ENCODE data around the gene STX7.

Gene STX7

DNA sequence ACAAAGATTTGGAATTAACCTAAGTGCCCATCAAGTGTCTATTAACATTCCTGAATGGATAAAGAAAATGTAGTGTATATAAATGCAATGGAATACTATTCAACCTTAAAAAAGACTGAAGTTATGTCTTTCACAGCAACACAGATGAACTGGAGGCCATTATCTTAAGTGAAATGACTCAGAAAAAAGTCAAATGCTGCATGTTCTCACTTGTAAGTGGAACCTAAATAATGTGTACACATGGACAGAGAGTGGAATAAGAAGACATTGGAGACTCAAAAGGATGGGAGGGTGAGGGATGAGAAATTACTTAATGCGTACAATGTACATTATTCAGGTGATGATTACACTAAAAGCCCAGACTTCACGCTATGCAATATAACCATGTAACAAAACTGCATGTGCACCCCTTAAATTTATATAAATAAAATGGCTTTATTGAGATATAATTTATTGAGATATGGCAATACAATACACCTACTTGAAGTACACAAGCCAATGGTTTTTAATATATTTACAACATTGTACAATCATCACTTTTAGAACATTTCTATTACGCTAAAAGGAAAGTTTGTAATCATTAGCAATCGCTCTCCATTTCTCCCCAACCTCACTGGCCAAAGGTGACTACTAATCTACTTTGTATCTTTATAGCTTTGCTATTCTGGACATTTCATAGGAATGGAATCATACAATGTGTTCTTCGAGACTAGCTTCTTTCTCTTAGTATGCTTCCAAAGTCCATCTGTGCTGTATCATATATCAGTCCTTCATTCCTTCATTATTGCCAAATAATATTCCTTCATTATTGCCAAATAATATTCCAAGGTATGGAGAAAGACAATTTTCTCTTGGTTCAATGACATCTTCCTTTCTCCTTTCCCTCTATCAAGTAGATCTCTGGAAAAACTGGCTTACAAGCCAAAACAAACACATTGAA is 5.8 kb downstream of the STX7 start:
- DNase-seq: no peak

DNA sequence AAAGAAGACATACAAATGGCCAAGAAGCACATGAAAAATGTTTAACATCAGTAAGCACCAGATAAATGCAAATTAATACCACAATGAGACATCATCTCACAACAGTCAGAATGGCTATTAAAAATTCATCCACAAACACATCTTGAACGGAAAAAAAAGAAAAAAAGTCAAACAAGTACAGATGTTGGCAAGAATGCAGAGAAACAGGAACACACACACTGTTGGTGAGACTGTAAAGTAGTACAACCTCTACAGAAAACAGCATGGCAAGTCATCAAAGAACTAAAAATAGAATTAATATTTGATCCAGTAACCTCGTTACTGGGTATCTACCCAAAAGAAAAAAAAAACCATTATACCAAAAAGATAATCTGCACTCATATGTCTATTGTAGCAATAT is 6.5 kb downstream of the STX7 start:
- DNase-seq: no peak

DNA sequence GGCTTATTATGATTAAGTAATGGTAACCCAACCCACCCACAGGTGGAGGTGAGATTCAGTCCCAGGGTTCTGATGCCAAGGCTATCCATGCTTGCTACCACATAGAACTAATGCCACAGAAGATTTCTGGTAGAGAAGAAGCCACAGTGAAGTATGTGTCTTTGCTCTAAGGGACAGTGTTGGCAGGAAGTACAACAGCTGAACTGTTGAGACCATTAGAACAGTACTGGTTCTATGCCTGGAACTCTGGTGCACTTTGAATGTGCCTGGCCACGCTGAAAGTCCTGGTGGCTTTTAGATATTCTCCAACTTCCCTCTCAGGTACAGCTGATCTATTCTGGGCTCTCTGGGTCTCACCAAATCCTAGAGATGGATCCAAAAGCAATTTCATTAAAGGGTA is 7.8 kb downstream of the STX7 start:
- no peak for DNase-seq

DNA sequence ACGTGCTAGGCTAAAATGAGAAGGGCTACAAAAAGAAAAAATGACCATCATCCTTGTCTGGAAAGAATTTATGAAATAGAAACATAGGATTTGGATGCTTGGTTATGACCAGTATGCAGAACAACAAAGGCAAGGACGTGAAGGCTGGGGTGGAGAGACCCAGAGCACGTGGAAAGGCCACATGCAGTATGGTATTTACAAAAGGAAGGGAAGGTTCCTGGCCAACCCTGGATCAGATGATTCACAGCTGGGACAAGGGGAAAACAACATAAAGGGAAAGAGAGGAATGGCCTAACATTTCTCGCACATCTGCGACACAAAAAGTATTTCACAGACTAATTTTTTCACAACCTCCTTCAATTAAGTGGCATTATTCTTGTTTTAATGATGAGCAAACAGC is 8.2 kb downstream of the STX7 start:
- no peak for DNase-seq

DNA sequence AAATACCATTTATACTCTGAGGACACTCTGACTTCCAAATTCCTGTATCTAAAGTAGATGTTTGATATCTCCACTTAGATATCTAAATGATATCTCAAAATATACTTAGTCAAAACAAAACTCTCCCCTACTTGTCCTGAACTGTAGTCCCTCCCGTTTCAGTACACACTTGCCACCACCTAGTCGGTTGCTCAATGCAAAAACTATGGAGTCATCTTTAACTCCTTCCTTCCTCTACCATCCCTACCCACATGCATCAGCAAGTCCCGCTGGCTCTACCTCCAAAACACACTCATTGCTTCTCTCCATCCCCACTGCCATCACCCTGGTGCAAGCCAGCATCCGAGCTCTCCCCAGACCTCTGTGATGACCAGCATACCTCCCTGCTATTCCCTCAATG is 13.2 kb downstream of the STX7 start:
- DNase-seq: no peak

DNA sequence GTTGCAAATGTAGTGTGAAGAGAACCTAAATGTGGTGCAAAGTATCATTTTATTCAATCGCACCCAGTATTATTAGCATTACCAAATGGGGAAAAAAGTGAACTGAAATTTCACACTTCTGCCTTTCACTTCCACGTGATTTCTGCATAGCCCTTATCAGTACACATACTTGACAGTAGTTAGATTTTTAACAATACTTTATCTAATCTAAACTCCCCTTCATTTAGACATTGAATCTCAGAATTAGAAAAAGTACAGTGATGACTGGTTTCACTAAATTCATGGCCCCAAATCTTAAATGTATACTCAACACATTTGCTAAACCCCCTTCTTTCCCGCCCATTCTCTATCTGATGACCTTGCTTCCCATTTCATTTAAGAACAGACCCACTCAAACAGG is 14.3 kb downstream of the STX7 start:
- DNase-seq: no peak

DNA sequence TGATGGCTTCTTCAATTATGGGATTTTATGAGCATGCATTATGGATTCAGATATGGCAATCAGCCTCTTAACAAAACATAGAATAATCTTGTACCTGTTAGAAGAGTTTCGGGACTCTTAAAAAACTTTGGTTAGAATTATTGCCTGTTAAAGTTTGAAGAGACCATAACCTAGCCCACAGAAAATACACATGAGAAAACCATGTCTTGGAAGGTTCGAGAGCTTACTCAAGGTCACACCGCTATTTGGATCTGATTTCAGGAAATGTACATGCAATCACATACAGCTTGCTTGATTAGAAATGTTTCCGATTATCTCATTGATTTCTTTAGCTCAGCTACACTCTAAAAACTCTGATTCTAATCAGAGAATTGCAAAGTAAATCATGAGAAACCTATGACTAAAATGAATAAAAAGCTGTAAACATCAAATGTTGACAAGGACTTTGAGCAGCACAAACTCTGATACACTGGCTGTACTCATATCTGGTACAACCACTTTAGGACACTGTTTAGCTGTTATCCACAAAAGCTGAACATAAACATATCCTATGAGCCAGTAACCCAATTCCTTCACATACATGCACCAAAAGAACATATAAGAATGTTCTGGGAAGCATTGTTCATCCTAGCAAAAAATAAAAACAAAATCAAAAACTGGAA is 16.3 kb downstream of the STX7 start:
- no peak for DNase-seq

DNA sequence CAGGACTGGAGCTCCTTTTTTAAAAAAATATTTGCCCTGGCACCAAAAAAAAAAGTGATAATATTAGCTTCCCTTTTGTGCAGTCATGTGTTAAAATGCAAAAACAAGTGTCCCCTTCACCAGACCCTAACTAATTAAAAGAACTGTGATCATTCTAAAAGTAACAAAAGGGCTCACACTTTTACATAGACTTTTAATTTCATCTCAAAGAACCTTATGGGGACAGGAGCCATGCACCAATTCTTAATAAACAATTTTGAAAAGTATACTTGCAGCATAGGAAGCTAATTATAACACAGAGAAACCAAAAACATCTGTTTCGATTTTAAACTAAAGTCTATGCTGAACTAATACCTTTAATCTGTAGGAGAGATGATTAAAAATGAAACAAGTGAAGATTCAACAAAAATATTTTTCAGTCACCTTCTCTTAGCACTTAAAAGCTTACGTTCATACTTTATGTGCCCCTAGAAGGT is 17.3 kb downstream of the STX7 start:
- no peak for DNase-seq

DNA sequence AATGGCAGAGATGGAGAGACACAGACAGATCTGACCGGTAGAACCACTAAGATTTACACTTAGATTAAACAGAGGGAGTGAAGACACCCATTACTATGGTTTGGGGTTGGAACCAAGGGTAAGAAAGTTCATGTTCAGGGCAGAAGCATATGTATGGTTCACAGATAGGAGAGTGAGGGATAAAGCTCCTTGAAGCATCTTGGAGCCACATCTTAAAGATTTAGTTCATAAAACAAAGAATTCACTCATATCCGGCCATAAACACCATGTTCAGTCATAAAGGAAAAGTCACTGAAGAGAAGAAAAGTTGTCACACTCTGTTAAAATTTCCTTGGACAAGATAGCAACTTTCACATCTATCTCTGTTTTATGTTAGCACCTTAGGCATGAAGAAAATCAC is 18.0 kb downstream of the STX7 start:
- no peak for DNase-seq

DNA sequence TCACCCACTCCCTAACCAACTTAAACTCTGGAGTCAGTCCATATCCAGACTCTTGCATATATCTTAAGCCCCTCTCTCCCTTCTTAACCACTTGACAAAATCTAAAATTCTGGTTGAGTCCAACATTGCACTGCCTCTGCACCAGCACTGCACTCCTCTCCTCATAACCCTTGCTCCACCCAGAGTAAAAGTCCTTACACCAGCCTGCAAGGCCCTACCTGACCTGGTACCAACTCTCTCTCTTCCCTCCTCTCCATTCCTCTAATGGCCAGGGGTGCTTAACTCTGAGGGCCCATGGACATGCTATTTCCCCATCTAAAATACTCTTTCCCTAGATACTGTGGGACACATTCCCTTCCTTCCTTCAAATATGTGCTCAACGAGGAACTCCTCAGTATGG is 21.0 kb downstream of the STX7 start:
- DNase-seq: no peak

DNA sequence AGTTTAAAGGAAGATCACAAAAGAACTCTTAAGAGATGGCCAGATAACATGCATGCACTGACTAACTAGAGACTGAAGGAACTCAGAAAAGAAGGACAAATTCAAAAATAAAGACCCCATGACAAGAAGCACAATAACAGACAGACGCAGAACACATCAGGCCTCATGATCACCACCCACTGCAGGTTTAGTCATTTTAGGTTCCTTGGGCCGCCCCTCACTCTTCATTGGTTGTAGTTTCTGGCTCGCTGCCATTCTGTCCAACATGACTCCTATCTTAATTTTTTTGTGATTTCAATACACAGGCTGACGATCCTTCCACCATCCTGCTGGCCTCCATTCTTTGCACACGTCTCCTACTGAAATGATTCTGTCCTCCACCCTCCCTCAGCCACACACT is 21.6 kb downstream of the STX7 start:
- DNase-seq: no peak

DNA sequence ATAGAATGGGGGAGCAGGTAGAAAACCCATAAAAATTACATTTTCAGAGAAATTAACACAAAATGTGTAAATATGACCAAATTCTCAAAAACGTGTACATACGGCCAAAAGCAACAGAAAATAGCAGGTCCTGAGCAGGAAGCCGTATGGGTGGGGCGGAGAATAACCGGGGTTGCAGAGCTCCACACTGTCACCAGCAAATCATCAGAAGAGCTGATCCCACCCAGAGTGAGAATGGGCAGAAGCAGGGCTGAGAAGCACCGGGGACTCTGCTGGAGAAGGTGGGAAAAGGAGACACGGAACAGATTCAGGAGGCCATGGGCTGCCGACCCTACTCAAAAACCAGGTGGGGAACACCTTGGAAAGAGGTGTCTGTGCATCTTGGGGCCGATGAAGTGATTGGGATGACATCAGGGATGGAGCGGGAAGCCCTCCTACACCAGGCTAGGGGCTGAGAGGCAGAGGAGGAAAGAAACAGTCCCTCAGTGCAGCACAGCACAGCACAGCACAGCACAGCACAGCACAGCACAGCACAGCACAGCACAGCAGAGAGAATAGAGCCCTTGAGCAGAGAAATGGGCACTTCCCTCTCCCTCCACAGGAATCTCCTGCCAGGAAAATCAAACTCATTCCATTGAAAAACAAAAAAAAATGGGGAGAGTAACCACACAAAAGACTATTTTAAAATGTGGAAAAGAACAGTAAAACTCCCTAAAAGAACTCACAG is 22.3 kb downstream of the STX7 start:
- no peak for DNase-seq

DNA sequence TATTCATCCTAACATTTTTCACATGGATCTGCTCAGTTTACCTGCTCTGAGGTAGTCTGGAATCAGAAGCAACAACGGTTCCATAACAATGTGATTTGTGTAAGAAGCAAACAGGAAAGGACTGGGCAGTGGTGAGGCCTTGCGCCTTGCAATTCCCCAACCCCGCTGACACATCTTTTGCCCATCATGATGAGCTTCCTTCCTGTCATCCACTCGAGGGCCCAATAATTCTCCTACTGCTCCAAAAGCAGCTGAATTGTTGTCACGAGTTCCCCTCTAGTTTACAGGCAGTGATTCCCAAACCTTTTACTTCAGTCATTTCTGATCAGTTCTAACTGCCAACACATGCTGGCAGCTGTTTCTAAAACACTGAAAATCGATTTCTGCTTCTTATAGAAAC is 22.9 kb downstream of the STX7 start:
- DNase-seq: no peak

DNA sequence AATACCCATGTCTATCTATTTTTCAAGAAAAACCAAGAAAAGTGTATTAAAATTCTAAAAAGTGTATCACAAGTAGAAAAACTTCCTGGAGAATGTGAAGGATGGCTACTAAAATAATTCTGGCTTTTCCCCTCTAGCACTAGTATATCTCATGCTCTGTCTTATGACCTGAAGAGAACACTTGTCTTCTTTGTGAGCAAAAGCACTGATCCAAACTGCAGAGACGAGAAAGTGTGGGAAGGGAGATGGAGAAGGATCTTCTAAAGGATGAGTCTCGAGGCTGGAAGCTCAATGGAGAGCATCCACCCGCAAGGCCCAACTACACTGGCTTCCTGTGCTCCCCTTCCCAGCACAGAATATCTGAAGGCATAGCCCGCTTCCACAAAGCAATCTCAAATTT is 23.5 kb downstream of the STX7 start:
- no peak for DNase-seq

DNA sequence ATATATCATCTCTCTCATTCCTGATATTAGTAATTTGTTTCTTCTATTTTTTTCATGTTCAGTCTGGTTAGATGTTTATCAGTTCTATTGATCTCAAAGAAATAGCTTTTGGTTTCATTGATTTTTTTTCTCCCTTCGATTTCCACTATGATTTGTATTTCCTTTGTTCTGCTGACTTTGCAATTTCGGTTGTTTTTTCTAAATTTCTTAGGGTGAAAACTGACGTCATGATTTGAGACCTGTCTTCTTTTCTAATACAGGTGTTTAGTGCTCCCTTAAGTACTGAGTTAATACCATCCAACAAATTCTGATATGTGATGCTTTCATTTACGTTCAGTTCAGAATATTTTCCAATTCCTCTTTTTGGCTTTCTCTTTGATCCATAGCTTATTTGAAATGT is 25.2 kb downstream of the STX7 start:
- no peak for DNase-seq

DNA sequence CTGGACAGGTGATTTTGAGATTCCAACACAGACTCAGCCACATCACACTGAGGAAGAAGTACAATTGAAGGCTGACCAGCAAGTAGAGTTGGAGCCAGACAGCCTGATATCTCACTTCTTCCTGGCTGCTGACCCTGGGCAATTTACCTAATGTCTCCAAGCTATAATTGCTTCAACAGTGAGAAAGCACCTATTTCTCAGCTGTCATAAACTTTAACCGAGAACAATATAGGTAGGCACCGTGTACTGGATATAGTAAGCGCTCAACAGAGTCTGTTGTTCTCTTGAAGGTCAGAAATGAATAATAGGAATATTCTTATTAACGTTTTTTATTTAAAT is 28.3 kb downstream of the STX7 start:
- no peak for DNase-seq

DNA sequence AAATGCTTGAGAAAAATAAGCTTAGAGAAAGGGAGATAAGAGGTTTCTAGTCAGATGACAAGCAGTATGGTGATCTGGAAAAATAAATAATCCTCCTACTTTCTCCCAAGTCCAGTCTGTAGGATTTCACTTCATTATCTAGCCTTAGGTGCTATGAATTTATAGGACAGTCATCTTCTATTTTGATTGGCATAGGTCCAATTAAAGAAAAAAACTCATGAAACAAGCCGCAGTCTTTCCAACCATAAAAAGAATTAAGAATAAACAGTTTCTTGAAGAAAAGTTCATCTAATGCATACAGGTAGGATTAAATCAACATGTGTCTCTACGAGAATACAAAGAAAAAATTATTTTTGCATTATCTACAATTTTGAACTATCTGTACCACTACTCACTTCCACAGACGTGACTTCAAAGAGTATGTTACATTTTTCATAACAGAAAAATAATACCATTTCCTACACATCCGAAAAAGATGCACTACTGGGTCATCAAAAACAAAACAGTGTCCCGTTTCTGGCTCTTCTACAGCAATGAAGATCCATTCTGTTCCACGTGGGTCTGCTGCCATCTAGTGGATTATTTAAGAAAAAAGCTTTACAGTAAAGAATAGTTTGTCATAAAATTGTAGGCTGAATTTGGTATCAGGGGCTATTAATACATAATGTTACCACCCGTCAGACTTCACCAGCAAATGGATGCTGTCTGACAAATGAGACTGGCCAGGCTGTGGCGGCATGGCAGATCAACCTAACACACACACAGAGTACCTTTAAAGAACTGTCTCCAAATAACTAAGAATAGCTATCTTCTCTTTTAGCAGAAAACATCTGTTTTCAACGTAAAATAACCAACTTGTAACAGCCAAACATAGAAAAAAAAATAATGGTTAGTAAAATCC is 28.9 kb downstream of the STX7 start:
- no peak for DNase-seq

DNA sequence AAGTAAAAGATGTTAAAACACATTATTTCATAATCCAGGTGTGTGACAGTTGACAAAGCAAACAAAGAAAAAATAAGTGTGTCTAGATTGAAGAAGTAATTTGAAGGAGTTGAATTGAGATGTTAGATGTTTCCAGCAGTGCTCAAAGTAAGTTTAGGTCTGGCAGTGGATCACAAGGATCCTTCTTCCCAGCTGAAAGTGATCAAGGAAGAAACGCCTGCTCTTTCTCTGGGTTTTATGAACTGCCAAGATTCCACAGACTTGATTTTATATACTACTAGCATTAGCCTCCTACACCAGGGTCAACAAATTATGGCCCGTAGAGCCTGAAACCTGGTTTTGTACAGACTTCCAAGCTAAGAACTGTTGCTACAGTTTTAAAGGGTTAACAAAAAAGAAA is 30.3 kb downstream of the STX7 start:
- DNase-seq: no peak

DNA sequence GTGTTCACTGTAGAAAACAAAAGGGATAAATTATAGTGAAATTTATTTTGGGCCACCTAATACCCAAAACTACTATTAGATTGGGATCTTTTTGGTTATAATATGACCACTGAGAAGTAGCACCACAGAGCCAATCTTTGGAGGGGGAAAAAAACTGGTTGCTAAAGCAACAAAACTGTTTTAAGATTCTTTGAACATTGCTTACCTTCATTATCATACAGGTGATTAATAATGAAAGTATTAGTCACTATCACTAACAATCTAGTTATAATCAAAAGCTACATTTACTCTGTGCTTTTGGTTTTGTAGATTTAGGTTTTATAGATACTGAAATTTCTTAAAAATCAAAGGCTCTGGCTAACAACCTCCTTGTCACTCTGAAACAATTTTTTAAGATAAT is 31.7 kb downstream of the STX7 start:
- no peak for DNase-seq

DNA sequence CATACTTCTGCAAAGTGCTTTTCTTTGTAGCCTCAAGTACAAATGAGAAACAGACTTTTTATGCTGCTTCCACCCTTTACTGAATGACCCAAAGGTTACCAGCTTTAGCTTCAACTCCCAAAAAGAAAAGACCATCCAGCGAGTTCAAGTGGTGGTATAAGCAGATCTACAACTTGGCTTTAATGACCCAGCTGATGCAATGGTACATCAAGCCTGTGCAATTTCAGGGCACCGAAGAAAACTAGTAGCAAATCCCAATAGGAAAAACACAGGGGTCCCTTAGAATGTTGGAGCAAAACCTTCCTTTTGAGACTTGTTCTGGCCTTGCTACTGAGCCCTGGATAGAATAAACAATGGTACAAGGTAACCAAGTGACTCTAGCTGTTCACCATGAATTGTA is 33.8 kb downstream of the STX7 start:
- DNase-seq: no peak

DNA sequence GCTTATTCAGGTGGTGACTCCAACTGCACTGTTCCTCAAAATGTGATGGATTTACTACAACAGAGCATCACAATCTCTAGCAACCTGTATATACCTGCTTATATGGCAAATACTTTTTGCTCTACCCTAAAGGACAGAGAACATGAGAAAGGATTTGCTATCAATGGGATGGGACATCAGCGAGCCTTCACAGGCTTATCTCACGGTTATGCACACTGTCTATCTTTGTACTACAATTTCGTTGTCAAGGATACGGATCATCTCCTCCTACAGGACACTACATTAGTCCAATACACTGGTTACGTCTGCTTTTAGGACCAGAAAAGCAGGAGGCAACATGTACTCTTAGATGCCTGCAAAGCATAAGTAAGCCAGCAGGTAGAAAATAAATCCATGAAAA is 34.2 kb downstream of the STX7 start:
- DNase-seq: no peak

DNA sequence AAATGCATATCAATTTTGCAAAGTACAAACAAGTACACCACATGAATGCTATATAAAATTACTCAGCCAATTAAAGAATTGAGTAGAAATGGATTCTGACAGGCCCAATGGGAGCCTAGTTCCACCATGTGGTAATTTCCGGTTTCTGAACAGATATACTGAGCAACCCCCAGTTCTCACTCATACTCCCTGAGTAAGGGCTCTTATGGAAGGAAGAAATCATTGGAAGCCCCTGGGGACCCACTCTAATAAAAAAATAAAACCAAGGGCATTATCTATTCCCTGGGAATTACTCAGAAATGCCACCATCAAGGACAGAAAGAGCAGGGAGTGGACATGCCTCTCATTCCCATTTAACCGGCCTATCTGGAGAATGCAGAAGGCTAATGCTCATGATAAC is 34.6 kb downstream of the STX7 start:
- DNase-seq: no peak

DNA sequence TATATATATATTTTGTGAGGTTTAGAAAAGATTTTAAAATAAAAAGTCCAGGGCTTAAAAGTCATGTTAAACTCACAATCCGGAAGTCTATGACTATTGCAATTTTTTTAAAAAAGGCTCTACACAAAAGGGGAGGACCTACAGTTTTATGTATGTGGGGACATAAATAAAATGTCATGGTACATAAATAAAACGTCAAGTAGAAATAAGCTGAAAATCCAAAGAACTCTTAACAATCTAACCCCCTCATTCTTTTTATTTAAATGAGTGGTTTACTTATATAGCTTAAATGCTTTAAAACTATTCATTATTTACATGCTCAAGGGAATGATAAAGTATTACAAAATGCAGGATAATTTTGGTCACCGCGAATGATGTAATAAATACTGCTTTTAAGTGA is 36.2 kb downstream of the STX7 start:
- no peak for DNase-seq

Measured in activated CD4-positive, alpha-beta T cell treated with anti-CD3 and anti-CD28 coated beads for 1 hour (primary cell).